Measurements from ENCODE around the gene C1orf216. TPM values are rescaled to one million over a fixed set of nuclear protein-coding genes. Genes with fewer than 3 reads are reported as not detected.
A peak's percentile ranks its signal among the peaks of the same experiment; 100 is the strongest.

The C1orf216 gene
- 7.2 TPM for polyA plus RNA-seq (2013, experiment 1 of 2)
- 6.5 TPM for polyA plus RNA-seq (2013, experiment 2 of 2)

DNA sequence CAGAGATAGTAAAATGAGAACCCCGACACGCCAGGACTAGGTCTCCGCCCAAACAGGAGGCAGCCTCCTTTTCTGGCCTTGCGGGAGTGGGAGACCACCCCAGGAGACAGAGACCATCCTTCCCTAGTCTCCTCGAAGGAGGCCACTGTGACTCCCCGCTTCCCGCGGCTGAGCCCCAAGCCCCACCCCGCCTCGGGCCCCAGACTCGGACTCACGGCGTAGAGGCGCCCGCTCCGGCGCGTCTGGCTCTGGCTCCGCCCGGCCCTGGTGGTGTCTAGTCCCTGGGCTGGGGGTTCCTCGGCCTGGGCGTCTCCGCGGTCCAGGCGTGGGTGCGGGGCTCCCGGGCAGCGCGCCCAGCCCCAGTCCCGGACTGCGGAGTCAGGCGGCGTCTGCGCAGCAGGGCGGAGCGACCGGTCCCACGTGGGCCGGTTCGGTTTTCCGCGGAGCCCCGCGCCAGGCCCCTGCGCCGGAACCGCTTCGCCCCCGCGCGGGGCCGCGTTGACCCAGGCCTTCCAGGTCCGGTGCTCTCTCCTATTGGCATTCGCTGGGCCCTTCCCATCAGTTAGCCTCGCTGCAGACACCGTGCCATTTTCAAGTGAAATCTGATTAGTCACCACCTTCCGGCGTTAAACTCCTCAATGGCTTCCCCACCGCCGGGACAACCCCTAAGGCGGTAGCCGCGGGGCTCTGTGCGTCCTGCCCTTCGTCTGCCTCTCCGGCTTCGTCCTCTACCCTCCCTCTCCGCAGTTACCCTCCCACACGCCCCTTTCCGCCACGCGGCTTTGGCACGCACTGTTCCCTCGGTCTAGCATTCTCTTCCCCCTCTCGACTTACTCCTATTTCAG, at the start of gene C1orf216:
C1orf216 (minus strand) TSS at position 393 of the 845 bp plus-strand sequence. CDS start 2,563 bp downstream, outside the sequence.
- 5% methylated on average over 74 to 76 of the region's 76 CpGs for WGBS, 2 experiments (ENCODE audit: insufficient coverage in 2 of 2)
- Histone ChIP-seq H3K4me3 (ENCODE audit: extremely low read depth, insufficient read depth, low read length, poor library complexity, severe bottlenecking) (peak within 1 kb of the TSS; percentile 59), H3K9me3 (ENCODE audit: control insufficient read depth, low read length) (no peaks in the 10 kb centered on the region)

GRCh38 chr1:35764283-35764682, 45.6 kb upstream of the C1orf216 start:
- 90 to 100% methylated on average over 1 to 2 of the region's 3 CpGs for WGBS, 2 experiments (ENCODE audit: insufficient coverage in 2 of 2)
- Histone ChIP-seq H3K27ac (ENCODE audit: low read depth, low read length, severe bottlenecking) (no peak overlapping the region), H3K36me3 (ENCODE audit: control insufficient read depth, insufficient read depth, low read length) (peaks cover 42% of the 10 kb centered on the region)

More for the DNA sequence above, at the start of gene C1orf216:
- Histone ChIP-seq H3K27ac (ENCODE audit: low read depth, low read length, severe bottlenecking) (peak within 1 kb of the TSS; percentile 72), H3K4me1 (ENCODE audit: control insufficient read depth, insufficient read depth, low read length, poor library complexity, severe bottlenecking) (peaks cover 8% of the 10 kb centered on the region), H3K36me3 (ENCODE audit: control insufficient read depth, insufficient read depth, low read length) (peaks cover 30% of the 10 kb centered on the region)

DNA sequence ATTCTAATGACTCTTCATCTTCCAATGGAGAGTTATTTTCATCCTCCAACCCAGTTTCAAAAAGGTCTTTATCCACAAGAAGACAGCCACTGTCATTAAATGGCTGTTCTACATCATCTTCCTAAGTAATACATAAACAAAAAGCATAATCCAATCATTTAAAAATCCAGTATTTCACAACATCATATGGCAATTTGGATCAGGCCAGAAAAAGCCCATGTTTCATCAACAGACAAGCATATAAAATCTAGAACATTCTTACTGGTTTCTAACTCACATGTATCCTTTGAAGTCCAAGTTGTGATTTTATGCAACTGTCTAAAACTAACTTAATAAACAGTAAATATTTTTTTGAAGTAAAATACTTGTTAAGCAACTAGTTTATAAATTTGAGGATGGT, 44.5 kb upstream of the C1orf216 start:
- no peak overlapping the region for H3K4me3 ChIP-seq (ENCODE audit: extremely low read depth, insufficient read depth, low read length, poor library complexity, severe bottlenecking)
- no peak overlapping the region for H3K27ac ChIP-seq (ENCODE audit: low read depth, low read length, severe bottlenecking)
- H3K9me3 ChIP-seq (ENCODE audit: control insufficient read depth, low read length): no peaks in the 10 kb centered on the region
- peaks cover 2% of the 10 kb centered on the region for H3K4me1 ChIP-seq (ENCODE audit: control insufficient read depth, insufficient read depth, low read length, poor library complexity, severe bottlenecking)
- peaks cover 52% of the 10 kb centered on the region for H3K36me3 ChIP-seq (ENCODE audit: control insufficient read depth, insufficient read depth, low read length)

More at GRCh38 chr1:35764283-35764682, 45.6 kb upstream of the C1orf216 start:
- H3K4me3 ChIP-seq (ENCODE audit: extremely low read depth, insufficient read depth, low read length, poor library complexity, severe bottlenecking): no peak overlapping the region
- H3K4me1 ChIP-seq (ENCODE audit: control insufficient read depth, insufficient read depth, low read length, poor library complexity, severe bottlenecking): peaks cover 5% of the 10 kb centered on the region
- H3K9me3 ChIP-seq (ENCODE audit: control insufficient read depth, low read length): no peaks in the 10 kb centered on the region

- Histone ChIP-seq H3K36me3 (ENCODE audit: control insufficient read depth, insufficient read depth, low read length) (peaks cover 56% of the 10 kb centered on the region), H3K4me1 (ENCODE audit: control insufficient read depth, insufficient read depth, low read length, poor library complexity, severe bottlenecking) (no peaks in the 10 kb centered on the region), H3K27ac (ENCODE audit: low read depth, low read length, severe bottlenecking) (no peak overlapping the region), H3K9me3 (ENCODE audit: control insufficient read depth, low read length) (no peaks in the 10 kb centered on the region), H3K4me3 (ENCODE audit: extremely low read depth, insufficient read depth, low read length, poor library complexity, severe bottlenecking) (no peak overlapping the region)
- whole genome bisulfite sequencing, 2 experiments (ENCODE audit: insufficient coverage in 2 of 2): no CpG with 5 or more reads among the region's 2 CpGs
Observed at GRCh38 chr1:35762141-35762540, 43.5 kb upstream of the C1orf216 start.

- WGBS, 2 experiments (ENCODE audit: insufficient coverage in 2 of 2): no CpG with 5 or more reads among the region's 1 CpG
- no peaks in the 10 kb centered on the region for H3K9me3 ChIP-seq (ENCODE audit: control insufficient read depth, low read length)
- no peak overlapping the region for H3K4me3 ChIP-seq (ENCODE audit: extremely low read depth, insufficient read depth, low read length, poor library complexity, severe bottlenecking)
- H3K36me3 ChIP-seq (ENCODE audit: control insufficient read depth, insufficient read depth, low read length): peaks cover 63% of the 10 kb centered on the region
- no peak overlapping the region for H3K27ac ChIP-seq (ENCODE audit: low read depth, low read length, severe bottlenecking)
- no peaks in the 10 kb centered on the region for H3K4me1 ChIP-seq (ENCODE audit: control insufficient read depth, insufficient read depth, low read length, poor library complexity, severe bottlenecking)
Observed at GRCh38 chr1:35756064-35756463, 37.4 kb upstream of the C1orf216 start.

- Histone ChIP-seq H3K4me3 (ENCODE audit: extremely low read depth, insufficient read depth, low read length, poor library complexity, severe bottlenecking) (no peak overlapping the region), H3K27ac (ENCODE audit: low read depth, low read length, severe bottlenecking) (no peak overlapping the region), H3K36me3 (ENCODE audit: control insufficient read depth, insufficient read depth, low read length) (peaks cover 64% of the 10 kb centered on the region), H3K9me3 (ENCODE audit: control insufficient read depth, low read length) (no peaks in the 10 kb centered on the region), H3K4me1 (ENCODE audit: control insufficient read depth, insufficient read depth, low read length, poor library complexity, severe bottlenecking) (no peaks in the 10 kb centered on the region)
- WGBS, 2 experiments (ENCODE audit: insufficient coverage in 2 of 2): 83 to 95% methylated on average over 3 of the region's 4 CpGs
Observed at GRCh38 chr1:35753626-35754260, 35.1 kb upstream of the C1orf216 start.

DNA sequence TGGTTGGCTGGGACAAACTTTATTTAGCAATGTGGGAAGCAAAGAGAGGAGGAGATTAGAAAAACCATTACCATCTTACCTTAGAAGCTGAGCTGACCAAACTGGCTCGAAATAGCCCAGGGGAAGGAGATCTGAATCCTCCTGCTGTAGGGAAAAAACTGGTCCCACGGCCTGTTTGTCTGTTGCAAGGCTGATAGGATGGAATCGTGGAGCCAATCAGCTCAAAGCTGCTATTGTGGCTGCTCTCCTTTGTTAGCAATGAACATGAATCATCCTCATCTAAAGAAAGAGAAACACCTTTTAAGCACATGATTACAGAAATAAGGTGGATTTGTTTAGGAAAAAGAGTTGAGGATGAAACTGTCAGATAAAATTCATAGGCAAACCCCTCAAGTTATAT, 29.6 kb upstream of the C1orf216 start:
- H3K9me3 ChIP-seq (ENCODE audit: control insufficient read depth, low read length): no peaks in the 10 kb centered on the region
- WGBS, 2 experiments (ENCODE audit: insufficient coverage in 2 of 2): 100% methylated on average over 2 of the region's 3 CpGs; no CpG with 5 or more reads in 1 of the 2 experiments
- H3K27ac ChIP-seq (ENCODE audit: low read depth, low read length, severe bottlenecking): no peak overlapping the region
- H3K4me1 ChIP-seq (ENCODE audit: control insufficient read depth, insufficient read depth, low read length, poor library complexity, severe bottlenecking): no peaks in the 10 kb centered on the region
- H3K36me3 ChIP-seq (ENCODE audit: control insufficient read depth, insufficient read depth, low read length): peaks cover 89% of the 10 kb centered on the region
- no peak overlapping the region for H3K4me3 ChIP-seq (ENCODE audit: extremely low read depth, insufficient read depth, low read length, poor library complexity, severe bottlenecking)

DNA sequence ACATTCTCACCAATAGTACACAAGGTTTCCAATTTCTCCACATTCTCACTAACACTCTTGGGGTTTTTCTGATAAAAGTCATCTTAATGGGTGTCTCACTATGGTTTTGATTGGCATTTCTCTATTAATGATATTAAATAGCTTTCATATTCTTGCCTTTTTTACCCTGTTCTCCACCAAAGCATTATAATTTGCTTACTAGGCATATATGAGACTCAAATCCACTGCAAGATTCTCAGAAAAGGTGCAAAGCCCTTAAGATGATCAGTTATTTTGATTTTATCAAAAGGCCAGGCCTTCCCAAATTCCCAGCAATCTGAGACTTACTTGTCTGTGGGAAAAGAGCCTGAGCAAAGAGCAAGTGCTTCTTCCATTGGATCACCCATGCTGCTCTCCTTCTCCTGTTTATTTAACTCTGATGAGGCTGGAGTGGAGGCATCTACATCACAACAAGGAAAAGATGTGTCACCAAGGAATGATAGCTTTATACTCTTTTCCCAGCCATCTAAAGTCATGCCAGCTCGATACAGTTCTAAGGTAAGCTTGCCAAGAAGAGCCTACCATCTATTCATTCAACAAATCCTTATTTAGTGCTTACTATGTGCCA, 26.5 kb upstream of the C1orf216 start:
- H3K4me1 ChIP-seq (ENCODE audit: control insufficient read depth, insufficient read depth, low read length, poor library complexity, severe bottlenecking): no peaks in the 10 kb centered on the region
- WGBS, 2 experiments (ENCODE audit: insufficient coverage in 2 of 2): 100% methylated on average over 1 of the region's 1 CpG
- H3K9me3 ChIP-seq (ENCODE audit: control insufficient read depth, low read length): no peaks in the 10 kb centered on the region
- peaks cover 90% of the 10 kb centered on the region for H3K36me3 ChIP-seq (ENCODE audit: control insufficient read depth, insufficient read depth, low read length)
- no peak overlapping the region for H3K27ac ChIP-seq (ENCODE audit: low read depth, low read length, severe bottlenecking)
- no peak overlapping the region for H3K4me3 ChIP-seq (ENCODE audit: extremely low read depth, insufficient read depth, low read length, poor library complexity, severe bottlenecking)

GRCh38 chr1:35737120-35737519, 18.4 kb upstream of the C1orf216 start:
- Histone ChIP-seq H3K4me3 (ENCODE audit: extremely low read depth, insufficient read depth, low read length, poor library complexity, severe bottlenecking) (no peak overlapping the region), H3K4me1 (ENCODE audit: control insufficient read depth, insufficient read depth, low read length, poor library complexity, severe bottlenecking) (no peaks in the 10 kb centered on the region), H3K36me3 (ENCODE audit: control insufficient read depth, insufficient read depth, low read length) (peaks cover 88% of the 10 kb centered on the region), H3K27ac (ENCODE audit: low read depth, low read length, severe bottlenecking) (no peak overlapping the region), H3K9me3 (ENCODE audit: control insufficient read depth, low read length) (no peaks in the 10 kb centered on the region)
- WGBS, 2 experiments (ENCODE audit: insufficient coverage in 2 of 2): no CpG with 5 or more reads among the region's 1 CpG

- H3K36me3 ChIP-seq (ENCODE audit: control insufficient read depth, insufficient read depth, low read length): peaks cover 28% of the 10 kb centered on the region
- 96 to 100% methylated on average over 3 of the region's 4 CpGs for WGBS, 2 experiments (ENCODE audit: insufficient coverage in 2 of 2)
- no peak overlapping the region for H3K27ac ChIP-seq (ENCODE audit: low read depth, low read length, severe bottlenecking)
- no peaks in the 10 kb centered on the region for H3K4me1 ChIP-seq (ENCODE audit: control insufficient read depth, insufficient read depth, low read length, poor library complexity, severe bottlenecking)
- H3K4me3 ChIP-seq (ENCODE audit: extremely low read depth, insufficient read depth, low read length, poor library complexity, severe bottlenecking): no peak overlapping the region
- H3K9me3 ChIP-seq (ENCODE audit: control insufficient read depth, low read length): no peaks in the 10 kb centered on the region
Observed at GRCh38 chr1:35727434-35728040, 8.9 kb upstream of the C1orf216 start.

Measured in mesodermal cell (in vitro differentiated cells).